Nephron progenitor cell (in vitro differentiated cells): ENCODE results near the gene MCOLN2.

ENCODE experiments used
- DNase-seq: peaks from one replicate; pipeline ENCODE4 v3.0.0; 2021
- H3K27ac Mint-ChIP-seq: 2 replicates; pipeline ENCODE4 v1.8.0; 2021; ENCODE audit warnings: mild to moderate bottlenecking, moderate library complexity, mixed read lengths
- H3K27me3 Mint-ChIP-seq: 2 replicates; pipeline ENCODE4 v1.8.0; 2021; ENCODE audit warnings: mild to moderate bottlenecking, low read depth, mixed read lengths; ENCODE audit not compliant: poor library complexity
- H3K36me3 Mint-ChIP-seq: 2 replicates; pipeline ENCODE4 v1.8.0; 2021; ENCODE audit warnings: low read depth, mixed read lengths
- H3K4me1 Mint-ChIP-seq: 2 replicates; pipeline ENCODE4 v1.8.0; 2021; ENCODE audit warnings: mixed read lengths
- H3K4me3 Mint-ChIP-seq: 2 replicates; pipeline ENCODE4 v1.8.0; 2021; ENCODE audit warnings: mild to moderate bottlenecking, moderate library complexity, mixed read lengths
- H3K9me3 Mint-ChIP-seq: 2 replicates; pipeline ENCODE4 v1.8.0; 2021; ENCODE audit warnings: mild to moderate bottlenecking, moderate library complexity, mixed read lengths
- TF ChIP-seq, protein P1 (sequence below): fragments of 200-600 bp; sonication (generic); IDR thresholded peaks from 2 replicates; pipeline ENCODE4 v1.5.0; 2021; ENCODE audit warnings: antibody characterized with exemption

The MCOLN2 gene

DNA sequence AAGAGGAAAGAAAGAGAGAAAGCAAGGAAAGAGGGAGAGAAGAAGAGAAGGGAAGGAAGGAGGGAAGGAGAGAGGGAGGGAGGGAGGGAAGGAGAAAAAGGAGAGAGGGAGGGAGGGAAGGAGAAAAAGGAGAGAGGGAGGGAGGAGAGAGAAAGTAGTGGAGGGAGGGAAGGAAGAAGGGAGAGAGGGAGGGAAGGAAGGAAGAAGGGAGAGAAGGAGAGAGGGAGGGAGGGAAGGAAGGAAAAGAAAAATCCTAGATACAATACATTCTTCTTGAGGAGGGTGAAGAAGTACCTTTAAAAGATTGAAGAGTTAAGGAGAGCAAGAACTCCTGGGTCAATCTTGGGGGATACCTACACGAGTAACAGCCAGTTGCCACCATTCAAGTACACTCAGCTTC is 29.2 kb downstream of the MCOLN2 start:
- DNase-seq = no peak
- Mint-ChIP-seq H3K27me3 (peaks cover 5% of the 10 kb centered on the region), H3K9me3 (peaks cover 5% of the 10 kb centered on the region), H3K4me3 (no peak overlapping the region), H3K27ac (no peak overlapping the region), H3K4me1 (peaks cover 10% of the 10 kb centered on the region), H3K36me3 (peaks cover 4% of the 10 kb centered on the region)
- TF ChIP-seq, protein P1, sequence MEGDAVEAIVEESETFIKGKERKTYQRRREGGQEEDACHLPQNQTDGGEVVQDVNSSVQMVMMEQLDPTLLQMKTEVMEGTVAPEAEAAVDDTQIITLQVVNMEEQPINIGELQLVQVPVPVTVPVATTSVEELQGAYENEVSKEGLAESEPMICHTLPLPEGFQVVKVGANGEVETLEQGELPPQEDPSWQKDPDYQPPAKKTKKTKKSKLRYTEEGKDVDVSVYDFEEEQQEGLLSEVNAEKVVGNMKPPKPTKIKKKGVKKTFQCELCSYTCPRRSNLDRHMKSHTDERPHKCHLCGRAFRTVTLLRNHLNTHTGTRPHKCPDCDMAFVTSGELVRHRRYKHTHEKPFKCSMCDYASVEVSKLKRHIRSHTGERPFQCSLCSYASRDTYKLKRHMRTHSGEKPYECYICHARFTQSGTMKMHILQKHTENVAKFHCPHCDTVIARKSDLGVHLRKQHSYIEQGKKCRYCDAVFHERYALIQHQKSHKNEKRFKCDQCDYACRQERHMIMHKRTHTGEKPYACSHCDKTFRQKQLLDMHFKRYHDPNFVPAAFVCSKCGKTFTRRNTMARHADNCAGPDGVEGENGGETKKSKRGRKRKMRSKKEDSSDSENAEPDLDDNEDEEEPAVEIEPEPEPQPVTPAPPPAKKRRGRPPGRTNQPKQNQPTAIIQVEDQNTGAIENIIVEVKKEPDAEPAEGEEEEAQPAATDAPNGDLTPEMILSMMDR = no peak

DNA sequence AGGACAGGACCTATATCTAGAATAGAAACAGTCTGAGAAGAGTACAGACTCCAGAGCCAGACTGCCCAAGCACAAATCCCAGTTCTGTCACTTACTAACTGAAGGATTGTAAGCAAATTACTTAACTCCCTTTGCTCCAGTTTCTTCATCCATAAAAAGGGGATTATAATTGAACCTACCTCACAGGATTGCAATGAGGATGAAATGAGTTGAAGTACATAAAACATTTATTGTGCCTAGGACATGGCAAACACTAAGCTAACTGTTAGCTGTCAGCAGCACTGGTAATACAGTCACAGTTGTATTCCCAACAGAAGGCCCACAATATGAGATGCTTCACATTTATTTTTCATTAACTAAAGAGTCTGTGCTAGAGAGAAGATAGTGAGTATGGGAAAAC is 33.9 kb downstream of the MCOLN2 start:
- Mint-ChIP-seq H3K4me3 (no peak overlapping the region), H3K27ac (no peak overlapping the region)
- no peak for DNase-seq

GRCh38 chr1:84961316-84961715 is 35.6 kb downstream of the MCOLN2 start:
- H3K4me3 Mint-ChIP-seq = no peak overlapping the region
- TF ChIP-seq, protein P1 = no peak

More for the DNA sequence above, 33.9 kb downstream of the MCOLN2 start:
- TF ChIP-seq, protein P1 = no peak
- H3K27me3 Mint-ChIP-seq = peaks cover 18% of the 10 kb centered on the region
- H3K4me1 Mint-ChIP-seq = no peaks in the 10 kb centered on the region
- H3K9me3 Mint-ChIP-seq = peaks cover 5% of the 10 kb centered on the region
- H3K36me3 Mint-ChIP-seq = peaks cover 4% of the 10 kb centered on the region

DNA sequence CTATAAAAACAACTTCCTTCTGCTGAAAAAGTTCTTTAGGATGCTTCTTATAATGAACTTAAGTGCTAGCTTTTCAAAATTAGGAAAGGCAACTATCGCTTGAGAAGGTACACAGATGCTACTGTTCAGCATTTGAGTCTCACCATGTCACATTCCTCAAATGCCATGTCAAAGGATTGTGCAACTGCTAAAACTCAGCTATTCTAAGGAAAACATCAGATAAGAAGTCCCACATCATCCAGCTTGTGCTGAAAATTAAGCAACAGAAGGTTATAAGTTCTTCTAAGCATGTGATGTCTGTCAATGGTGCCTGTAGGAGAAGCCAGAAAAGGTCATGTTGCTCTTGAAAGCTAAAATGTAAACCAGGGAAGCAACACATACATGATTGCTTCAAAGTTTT is 36.5 kb downstream of the MCOLN2 start:
- Mint-ChIP-seq H3K36me3 (peaks cover 4% of the 10 kb centered on the region), H3K9me3 (peaks cover 5% of the 10 kb centered on the region)

More at GRCh38 chr1:84961316-84961715, 35.6 kb downstream of the MCOLN2 start:
- DNase-seq = no peak
- Mint-ChIP-seq H3K4me1 (no peaks in the 10 kb centered on the region), H3K9me3 (peaks cover 5% of the 10 kb centered on the region), H3K36me3 (peaks cover 4% of the 10 kb centered on the region), H3K27ac (no peak overlapping the region), H3K27me3 (peaks cover 29% of the 10 kb centered on the region)

DNA sequence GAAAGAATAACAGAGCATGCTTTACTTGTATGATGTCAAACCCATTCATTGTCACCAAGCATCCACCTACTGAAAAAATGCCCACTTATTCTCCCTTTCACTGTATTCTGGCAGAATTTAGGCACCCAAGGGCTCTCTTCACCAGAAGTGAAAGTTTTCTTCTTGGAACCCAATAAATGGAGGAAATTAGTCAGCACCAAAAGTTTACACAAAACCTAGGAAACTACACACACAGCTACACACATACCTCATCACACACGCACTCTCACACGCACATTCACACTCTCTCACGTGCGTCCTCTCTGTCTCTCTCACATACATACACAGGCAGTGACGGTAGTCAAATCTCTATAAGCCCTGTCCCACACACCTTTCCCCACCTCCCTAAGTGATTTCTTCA is 37.6 kb downstream of the MCOLN2 start:
- Mint-ChIP-seq H3K36me3 (no peaks in the 10 kb centered on the region), H3K9me3 (no peaks in the 10 kb centered on the region), H3K27ac (no peak overlapping the region), H3K4me1 (no peaks in the 10 kb centered on the region), H3K4me3 (no peak overlapping the region), H3K27me3 (peaks cover 29% of the 10 kb centered on the region)
- DNase-seq = no peak
- TF ChIP-seq, protein P1 = no peak

More for the DNA sequence above, 36.5 kb downstream of the MCOLN2 start:
- Mint-ChIP-seq H3K4me3 (no peak overlapping the region), H3K4me1 (no peaks in the 10 kb centered on the region), H3K27ac (no peak overlapping the region), H3K27me3 (peaks cover 29% of the 10 kb centered on the region)
- DNase-seq = no peak
- TF ChIP-seq, protein P1 = no peak

- TF ChIP-seq, protein P1 = no peak
- no peaks in the 10 kb centered on the region for H3K9me3 Mint-ChIP-seq
- H3K27ac Mint-ChIP-seq = no peak overlapping the region
- no peak overlapping the region for H3K4me3 Mint-ChIP-seq
- H3K4me1 Mint-ChIP-seq = no peaks in the 10 kb centered on the region
- no peak for DNase-seq
- peaks cover 36% of the 10 kb centered on the region for H3K27me3 Mint-ChIP-seq
- no peaks in the 10 kb centered on the region for H3K36me3 Mint-ChIP-seq
Observed at GRCh38 chr1:84957966-84958365, 38.9 kb downstream of the MCOLN2 start.
